H1 (cell line): Measurements from ENCODE around the gene FTL. TPM values are rescaled to one million over a fixed set of nuclear protein-coding genes. Genes with fewer than 3 reads are reported as not detected.

Source experiments
- CTCF ChIA-PET: fragments of 300-600 bp; sonication (Branson Sonifier 250); formaldehyde crosslinking; loops from one replicate; lab custom pipeline; 2021; ENCODE audit not compliant: partially characterized antibody; lab: Charles Lee
- POLR2A ChIA-PET: fragments of 300-600 bp; sonication (Branson Sonifier 250); formaldehyde crosslinking; loops from one replicate; lab custom pipeline; 2021; ENCODE audit warnings: inconsistent platforms; ENCODE audit not compliant: partially characterized antibody; lab: Charles Lee
- DNase-seq, 2 experiments: peaks; one replicate each; pipeline versions ENCODE4 v3.0.0 to v3.0.0-alpha.2; 2010 to 2022; ENCODE audit warnings: low spot score in 2 of 2, low read depth in 1 of 2, mixed read lengths in 1 of 2
- FAIRE-seq: peaks from 2 replicates; lab custom pipeline; 2011; peaks lifted over from hg19 to GRCh38; lab: Jason Lieb, UNC
- H2AFZ ChIP-seq: 2 replicates; pipeline ENCODE4 v1.8.1; 2012; ENCODE audit warnings: low read length, inconsistent platforms
- H2AK5ac ChIP-seq: 2 replicates; pipeline ENCODE4 v1.6.1; 2013; ENCODE audit warnings: low read depth, low read length
- H2BK120ac ChIP-seq: replicated peaks from 2 replicates; pipeline ENCODE3; 2013; ENCODE audit warnings: low read depth, low read length, inconsistent platforms
- H2BK12ac ChIP-seq: 2 replicates; pipeline ENCODE4 v1.6.1; 2013; ENCODE audit warnings: low read depth, low read length
- H2BK15ac ChIP-seq: 2 replicates; pipeline ENCODE4 v1.6.1; 2013; ENCODE audit warnings: low read length
- H2BK20ac ChIP-seq: 2 replicates; pipeline ENCODE4 v1.6.1; 2013; ENCODE audit warnings: low read length
- H2BK5ac ChIP-seq: 2 replicates; pipeline ENCODE4 v1.6.1; 2013; ENCODE audit warnings: low read depth, low read length
- H3K14ac ChIP-seq: 2 replicates; pipeline ENCODE4 v1.6.1; 2013; ENCODE audit warnings: inconsistent platforms; ENCODE audit not compliant: insufficient read length
- H3K18ac ChIP-seq: 2 replicates; pipeline ENCODE4 v1.6.1; 2013; ENCODE audit warnings: low read length; ENCODE audit errors: extremely low read depth
- H3K23ac ChIP-seq: 2 replicates; pipeline ENCODE4 v1.6.1; 2013; ENCODE audit warnings: inconsistent platforms; ENCODE audit not compliant: insufficient read length
- H3K23me2 ChIP-seq: 2 replicates; pipeline ENCODE4 v1.6.1; 2013; ENCODE audit warnings: low read depth, low read length
- H3K27ac ChIP-seq: 2 replicates; pipeline ENCODE4 v1.6.1; 2011; ENCODE audit warnings: low read depth, low read length, inconsistent platforms
- H3K27me3 ChIP-seq, 4 experiments: replicated peaks in 1 of 4; 1 replicate in 1 of 4; 2 replicates in 3 of 4; pipeline versions ENCODE4 v1.6.1 to v1.8.1; 2011 to 2013; ENCODE audit warnings: low read length in 3 of 4, mild to moderate bottlenecking in 3 of 4, inconsistent platforms in 2 of 4, mixed read lengths in 2 of 4, moderate library complexity in 1 of 4; ENCODE audit not compliant: control insufficient read depth in 3 of 4, insufficient read depth in 3 of 4; ENCODE audit errors: extremely low read depth in 1 of 4
- H3K36me3 ChIP-seq, 4 experiments: 2 replicates each; pipeline versions ENCODE4 v1.6.1 to v1.8.1; 2011 to 2013; ENCODE audit warnings: mild to moderate bottlenecking in 4 of 4, low read length in 3 of 4, moderate library complexity in 2 of 4, control low read depth in 1 of 4, inconsistent platforms in 1 of 4; ENCODE audit not compliant: insufficient read depth in 4 of 4, control insufficient read depth in 2 of 4
- H3K4ac ChIP-seq: replicated peaks from 2 replicates; pipeline ENCODE3; 2013; ENCODE audit warnings: low read length, low read depth, mixed read lengths, inconsistent platforms; ENCODE audit not compliant: insufficient read length
- H3K4me1 ChIP-seq, 4 experiments: replicated peaks in 1 of 4; 1 replicate in 1 of 4; 2 replicates in 3 of 4; pipeline versions ENCODE4 v1.6.1 to v1.8.1; 2011 to 2013; ENCODE audit warnings: low read length in 3 of 4, inconsistent platforms in 2 of 4, mixed read lengths in 1 of 4; ENCODE audit not compliant: insufficient read depth in 4 of 4, control insufficient read depth in 3 of 4
- H3K4me2 ChIP-seq, 2 experiments: 2 replicates each; pipeline versions ENCODE4 v1.6.1 to v1.8.1; 2011 to 2013; ENCODE audit warnings: low read depth in 2 of 2, low read length in 2 of 2, control low read depth in 1 of 2, inconsistent platforms in 1 of 2, mild to moderate bottlenecking in 1 of 2; ENCODE audit not compliant: insufficient read depth in 1 of 2
- H3K4me3 ChIP-seq, 4 experiments: fragments of 200-600, 300-600 bp in 1 of 4; sonication (generic), shearing (Covaris generic), sonication (Bioruptor Twin) in 1 of 4; 2 replicates each; pipeline versions ENCODE4 v1.5.1 to v1.8.1; 2011 to 2016; ENCODE audit warnings: low read length in 4 of 4, low read depth in 3 of 4, control low read depth in 2 of 4, inconsistent platforms in 2 of 4, mild to moderate bottlenecking in 2 of 4, mixed read lengths in 1 of 4, moderate library complexity in 1 of 4; ENCODE audit not compliant: insufficient read depth in 2 of 4; ENCODE audit errors: extremely low read depth in 1 of 4
- H3K56ac ChIP-seq: replicated peaks from 2 replicates; pipeline ENCODE3; 2013; ENCODE audit warnings: low read depth, mild to moderate bottlenecking, mixed read lengths, low read length, inconsistent platforms; ENCODE audit not compliant: insufficient read length
- H3K79me1 ChIP-seq: 2 replicates; pipeline ENCODE4 v1.6.1; 2013; ENCODE audit warnings: low read depth, low read length, control low read depth
- H3K79me2 ChIP-seq, 2 experiments: 2 replicates each; pipeline versions ENCODE4 v1.6.1 to v1.8.1; 2012 to 2013; ENCODE audit warnings: low read length in 2 of 2, mild to moderate bottlenecking in 2 of 2, inconsistent platforms in 1 of 2; ENCODE audit not compliant: insufficient read depth in 2 of 2, control insufficient read depth in 1 of 2
- H3K9ac ChIP-seq, 4 experiments: replicated peaks in 1 of 4; 1 replicate in 1 of 4; 2 replicates in 3 of 4; pipeline versions ENCODE4 v1.6.1 to v1.8.1; 2011 to 2013; ENCODE audit warnings: low read depth in 3 of 4, low read length in 3 of 4, control low read depth in 2 of 4, mild to moderate bottlenecking in 2 of 4, moderate library complexity in 2 of 4, inconsistent platforms in 1 of 4; ENCODE audit errors: extremely low read depth in 1 of 4
- H3K9me3 ChIP-seq, 2 experiments: 2 replicates each; pipeline versions ENCODE4 v1.6.1 to v1.8.1; 2012 to 2013; ENCODE audit warnings: mild to moderate bottlenecking in 2 of 2, moderate library complexity in 2 of 2, control low read depth in 1 of 2, inconsistent platforms in 1 of 2, low read depth in 1 of 2, low read length in 1 of 2, mixed read lengths in 1 of 2; ENCODE audit not compliant: insufficient read depth in 2 of 2
- H4K20me1 ChIP-seq, 2 experiments: replicated peaks in 1 of 2; 2 replicates each; pipeline versions ENCODE3 to v1.8.1; 2011 to 2013; ENCODE audit warnings: inconsistent platforms in 2 of 2, low read length in 2 of 2, mild to moderate bottlenecking in 1 of 2; ENCODE audit not compliant: insufficient read depth in 2 of 2, control insufficient read depth in 1 of 2
- H4K5ac ChIP-seq: 2 replicates; pipeline ENCODE4 v1.6.1; 2013; ENCODE audit warnings: low read length, low read depth, mixed read lengths, inconsistent platforms; ENCODE audit not compliant: insufficient read length
- H4K8ac ChIP-seq: 2 replicates; pipeline ENCODE4 v1.8.0; 2013; ENCODE audit warnings: mild to moderate bottlenecking, moderate library complexity, low read length, inconsistent platforms; ENCODE audit not compliant: insufficient read depth; ENCODE audit errors: extremely low read depth
- H4K91ac ChIP-seq: replicated peaks from 2 replicates; pipeline ENCODE3; 2013; ENCODE audit warnings: low read length, mixed read lengths, inconsistent platforms; ENCODE audit not compliant: insufficient read length
- CTCF ChIP-seq, 3 experiments: IDR thresholded peaks; 1 replicate in 2 of 3; 2 replicates in 1 of 3; pipeline versions ENCODE4 v1.5.1 to v1.6.1; 2011; ENCODE audit warnings: low read length in 3 of 3, mild to moderate bottlenecking in 3 of 3, inconsistent platforms in 2 of 3, low read depth in 1 of 3, moderate library complexity in 1 of 3; ENCODE audit not compliant: insufficient read depth in 1 of 3; ENCODE audit errors: control extremely low read depth in 1 of 3
- EGR1 ChIP-seq: IDR thresholded peaks from 2 replicates; pipeline ENCODE4 v1.6.1; 2011; ENCODE audit warnings: low read depth, low read length, borderline replicate concordance
- MAX ChIP-seq: IDR thresholded peaks from 2 replicates; pipeline ENCODE4 v1.6.1; 2012; ENCODE audit warnings: inconsistent platforms
- RAD21 ChIP-seq, 2 experiments: IDR thresholded peaks in 1 of 2; conservative IDR thresholded peaks in 1 of 2; 2 replicates each; pipeline ENCODE4 v1.6.1; 2011; ENCODE audit warnings: low read depth in 2 of 2, low read length in 2 of 2, improper control_type of control experiment in 1 of 2, inconsistent platforms in 1 of 2, mild to moderate bottlenecking in 1 of 2, moderate library complexity in 1 of 2
- SIRT6 ChIP-seq: IDR thresholded peaks from one replicate; pipeline ENCODE4 v1.7.1; 2012; ENCODE audit warnings: low read length, inconsistent platforms
- SP2 ChIP-seq: IDR thresholded peaks from 2 replicates; pipeline ENCODE4 v1.6.1; 2012; ENCODE audit warnings: mild to moderate bottlenecking, low read length, inconsistent platforms
- TAF1 ChIP-seq: IDR thresholded peaks from 2 replicates; pipeline ENCODE4 v1.6.1; 2011; ENCODE audit warnings: mild to moderate bottlenecking, low read depth, low read length
- WGBS, 2 experiments: shearing (Covaris generic) in 1 of 2; methylation state at CpG; one replicate each; pipeline versions ENCODE4 v1.1.6 to v1.1.7; 2013 to 2015; ENCODE audit warnings: low lambda C conversion rate in 2 of 2, mixed read lengths in 2 of 2, inconsistent platforms in 1 of 2, low coverage in 1 of 2, missing lambda C conversion rate in 1 of 2; ENCODE audit not compliant: insufficient replicate concordance in 2 of 2, insufficient coverage in 1 of 2, insufficient read length in 1 of 2; ENCODE audit errors: extremely low coverage in 1 of 2, missing lambda C conversion rate in 1 of 2; 5-methylcytosine and 5-hydroxymethylcytosine counted together
- polyA plus RNA-seq, 7 experiments: library from polyadenylated mRNA; depleted of rRNA in 3 of 7; stranded (reverse) in 5 of 7; unstranded in 2 of 7; fragments of >200 nt in 5 of 7; fragments of 200-250 nt in 2 of 7; gene quantifications; 1 replicate in 5 of 7; 2 replicates in 1 of 7; 4 replicates in 1 of 7; pipeline versions ENCODE4 v1.2.1 to v1.2.3, GENCODE V29; 2011 to 2013; ENCODE audit warnings: missing spikeins in 2 of 7, mixed read lengths in 2 of 7
- total RNA-seq: library from RNA; stranded (reverse); fragmentation: NEBNext Ultra II Directional; extraction: Animal tissue kit (Norgen Biotek cat#: 25700); gene quantifications from 2 replicates; pipeline ENCODE4 v1.2.1, GENCODE V29; 2021

Gene FTL
- total and polyA plus RNA-seq, 2 of the 8 experiments (the other 6 are each of a cell fraction or from before 2014, with no cell fraction given): 1,751 to 2,427 TPM

GRCh38 chr19:48993175-48994034, 28.3 kb downstream of the FTL start, which contains the start of the genes GYS1 and RUVBL2:
TSS of gene GYS1 (minus strand) at chr19:48993309. CDS start at chr19:48993112, 197 bp downstream.
TSS of gene RUVBL2 (plus strand) at chr19:48993887. CDS start at chr19:48993912, 25 bp downstream.
- Histone ChIP-seq H3K79me2 (peaks cover 11 to 33% of the 10 kb centered on the region in 2 experiments; a peak in 3 of 4 replicates), H2BK20ac (no peak within 1 kb of the TSS), H3K56ac (peak within 1 kb of the TSS; percentile 90), H2BK15ac (no peak within 1 kb of the TSS), H4K5ac (peak within 1 kb of the TSS; percentile 98), H2AK5ac (no peak within 1 kb of the TSS), H3K36me3 (peaks cover 0 to 8% (median 2%) of the 10 kb centered on the region in 4 experiments; a peak in 4 of 8 replicates), H3K4me2 (peak within 1 kb of the TSS; percentile 91 to 97), H3K23me2 (peaks cover 8% of the 10 kb centered on the region; the same call in 1 of the 2 replicates), H3K14ac (no peak within 1 kb of the TSS), H2AFZ (no peak within 1 kb of the TSS), H2BK5ac (peak within 1 kb of the TSS; percentile 89; the same call in 1 of the 2 replicates), H3K9ac (peak within 1 kb of the TSS; percentile 73 to 90 (median 82)), H4K20me1 (peaks cover 0 to 11% of the 10 kb centered on the region in 2 experiments), H3K4ac (peak within 1 kb of the TSS; percentile 44), H3K79me1 (peaks cover 15% of the 10 kb centered on the region), H4K8ac (peak within 1 kb of the TSS; percentile 84), H2BK120ac (no peak within 1 kb of the TSS), H3K18ac (peak within 1 kb of the TSS; percentile 89; the same call in 1 of the 2 replicates), H4K91ac (peak within 1 kb of the TSS; percentile 58), H3K23ac (no peak within 1 kb of the TSS), H3K4me1 (peaks cover 0 to 3% (median 0%) of the 10 kb centered on the region in 4 experiments; a peak in 2 of 7 replicates), H3K27ac (peak within 1 kb of the TSS; percentile 63), H3K27me3 (no peaks in the 10 kb centered on the region), H3K9me3 (no peaks in the 10 kb centered on the region), H3K4me3 (peak within 1 kb of the TSS; percentile 74 to 97 (median 92)), H2BK12ac (0 out of 2 replicates have a peak within 1 kb of the TSS, but pooled peaks have one; percentile 4)
- CTCF ChIA-PET: interaction anchor here (0.5 to 2.6 kb wide), 34 partner anchors 12 to 373 kb away, joined by 3 to 19 read pairs (median 4); partner anchors contain the start of gene NUCB1
- POLR2A ChIA-PET: interaction anchor here (0.5 to 4.4 kb wide), 17 partner anchors 10 to 120 kb away, joined by 3 to 37 read pairs (median 3); partner anchors contain the start of genes CGB2, FTL and PPP1R15A
- DNase-seq (peak; percentile 97 to 99), FAIRE-seq (peak; percentile 89)
- WGBS, 2 experiments: 1% methylated on average over 39 of the region's 56 CpGs; no CpG with 5 or more reads in 1 of the 2 experiments
- TF ChIP-seq EGR1 (peak; percentile 62), SIRT6 (no peak), TAF1 (peak; percentile 89), RAD21 (IDR thresholded peaks at IDR 0.05 in 1 of 2, conservative IDR thresholded peaks at IDR 0.05 in 1 of 2; ENCODE audit: low read depth in 2 of 2, low read length in 2 of 2) (peak in 1 of 2 experiments; percentile 8; a peak in 2 of 4 replicates), CTCF (IDR thresholded peaks at IDR 0.05; ENCODE audit: control extremely low read depth in 1 of 3, insufficient read depth in 1 of 3, low read depth in 1 of 3, low read length in 3 of 3) (peak; percentile 78 to 92 (median 88)), SP2 (peak; percentile 49), MAX (peak; percentile 24; the same call in 1 of the 2 replicates)
